Keratinocyte (primary cell): ENCODE data around the gene CDC42SE2. TPM values are rescaled to one million over a fixed set of nuclear protein-coding genes. Genes with fewer than 3 reads are reported as not detected.

Experiments used
- DNase-seq: peaks from one replicate; pipeline ENCODE4 v3.0.0-alpha.2; 2011; ENCODE audit warnings: low read depth, missing footprints, low spot score
- FAIRE-seq: peaks from 2 replicates; lab custom pipeline; 2011; peaks lifted over from hg19 to GRCh38; lab: Jason Lieb, UNC
- H2AFZ ChIP-seq: 2 replicates; pipeline ENCODE4 v1.6.0; 2012; ENCODE audit warnings: low read length, control low read depth, inconsistent platforms; ENCODE audit not compliant: control insufficient read depth
- H3K27ac ChIP-seq: 2 replicates; pipeline ENCODE4 v1.5.1; 2011; ENCODE audit warnings: low read length; ENCODE audit not compliant: control insufficient read depth, insufficient read depth
- H3K27me3 ChIP-seq: 3 replicates; pipeline ENCODE4 v1.6.0; 2011; ENCODE audit warnings: low read length; ENCODE audit not compliant: control insufficient read depth, insufficient read depth; ENCODE audit errors: extremely low read depth
- H3K36me3 ChIP-seq, 2 experiments: 2 replicates in 1 of 2; 3 replicates in 1 of 2; pipeline ENCODE4 v1.5.1; 2011; ENCODE audit warnings: low read length in 2 of 2, mild to moderate bottlenecking in 1 of 2; ENCODE audit not compliant: control insufficient read depth in 2 of 2, insufficient read depth in 2 of 2; ENCODE audit errors: extremely low read depth in 1 of 2
- H3K4me1 ChIP-seq: 3 replicates; pipeline ENCODE4 v1.5.1; 2011; ENCODE audit warnings: low read length; ENCODE audit not compliant: control insufficient read depth, insufficient read depth; ENCODE audit errors: extremely low read depth
- H3K4me2 ChIP-seq: 3 replicates; pipeline ENCODE4 v1.6.0; 2011; ENCODE audit warnings: low read depth, low read length; ENCODE audit not compliant: control insufficient read depth, insufficient read depth; ENCODE audit errors: extremely low read depth
- H3K4me3 ChIP-seq, 3 experiments: fragments of 200-600 bp in 1 of 3; sonication (generic) in 1 of 3; 2 replicates in 2 of 3; 3 replicates in 1 of 3; pipeline ENCODE4 v1.5.1; 2011 to 2016; ENCODE audit warnings: low read length in 3 of 3, mild to moderate bottlenecking in 3 of 3, control low read depth in 2 of 3, inconsistent platforms in 1 of 3, low read depth in 1 of 3, mixed read lengths in 1 of 3, mixed run types in 1 of 3, moderate library complexity in 1 of 3; ENCODE audit not compliant: control insufficient read depth in 2 of 3, insufficient read depth in 2 of 3; ENCODE audit errors: extremely low read depth in 1 of 3
- H3K79me2 ChIP-seq: 2 replicates; pipeline ENCODE4 v1.6.0; 2012; ENCODE audit warnings: low read length; ENCODE audit not compliant: control insufficient read depth, insufficient read depth
- H3K9ac ChIP-seq: 3 replicates; pipeline ENCODE4 v1.6.0; 2011; ENCODE audit warnings: low read length; ENCODE audit not compliant: control insufficient read depth, insufficient read depth; ENCODE audit errors: extremely low read depth
- H3K9me1 ChIP-seq: 3 replicates; pipeline ENCODE4 v1.6.0; 2011; ENCODE audit warnings: low read length; ENCODE audit not compliant: control insufficient read depth, insufficient read depth; ENCODE audit errors: extremely low read depth
- H3K9me3 ChIP-seq: 2 replicates; pipeline ENCODE4 v1.5.1; 2012; ENCODE audit warnings: low read depth, low read length; ENCODE audit not compliant: control insufficient read depth
- H4K20me1 ChIP-seq: 3 replicates; pipeline ENCODE4 v1.6.0; 2011; ENCODE audit warnings: low read length; ENCODE audit not compliant: control insufficient read depth, insufficient read depth; ENCODE audit errors: extremely low read depth
- CTCF ChIP-seq, 3 experiments: IDR thresholded peaks in 1 of 3; conservative IDR thresholded peaks in 1 of 3; optimal IDR thresholded peaks in 1 of 3; 2 replicates in 2 of 3; 3 replicates in 1 of 3; pipeline versions ENCODE3 to v1.5.1; 2011; ENCODE audit warnings: low read length in 3 of 3, mild to moderate bottlenecking in 3 of 3, moderate library complexity in 2 of 3, control low read depth in 1 of 3, inconsistent platforms in 1 of 3; ENCODE audit not compliant: insufficient read depth in 2 of 3; ENCODE audit errors: extremely low read depth in 1 of 3
- EZH2 ChIP-seq: IDR thresholded peaks from one replicate; pipeline ENCODE4 v1.6.1; 2012; ENCODE audit warnings: inconsistent platforms, mild to moderate bottlenecking, low read length, moderate library complexity
- dilution Hi-C: fragments of 300-500 bp; cut with MboI; formaldehyde crosslinking; loops from one replicate; pipeline ENCODE4 v1.7.0; 2020; ENCODE audit warnings: low sequenced_read_pairs; ENCODE audit not compliant: extremely low pct_ligation_motif_present
- polyA plus RNA-seq, 5 experiments: library from polyadenylated mRNA; depleted of rRNA in 3 of 5; stranded (reverse) in 3 of 5; stranded (forward) in 1 of 5; unstranded in 1 of 5; fragments of >200 nt; gene quantifications; 1 replicate in 1 of 5; 2 replicates in 3 of 5; 3 replicates in 1 of 5; pipeline versions ENCODE4 v1.2.1 to v1.2.3, GENCODE V29; 2011 to 2012; ENCODE audit warnings: missing spikeins in 2 of 5, low read depth in 1 of 5, low replicate concordance in 1 of 5

The CDC42SE2 gene
- polyA plus RNA-seq, 1 donor (not counting 4 experiments of a cell fraction or from before 2014, with no cell fraction given) = 32.5 TPM

- no peak overlapping the region for H3K9ac ChIP-seq
- H2AFZ ChIP-seq = no peak overlapping the region
- no peaks in the 10 kb centered on the region for H3K9me1 ChIP-seq
- no peaks in the 10 kb centered on the region for H3K27me3 ChIP-seq
- no peaks in the 10 kb centered on the region for H4K20me1 ChIP-seq
- FAIRE-seq (no peak), DNase-seq (no peak)
- H3K79me2 ChIP-seq = no peaks in the 10 kb centered on the region
- no peak overlapping the region for H3K4me2 ChIP-seq
- dilution Hi-C loops = no loop called here
- H3K4me1 ChIP-seq = no peaks in the 10 kb centered on the region
- no peaks in the 10 kb centered on the region for H3K9me3 ChIP-seq
- H3K36me3 ChIP-seq = peaks cover 2 to 6% of the 10 kb centered on the region in 2 experiments
- no peak overlapping the region for H3K27ac ChIP-seq
- H3K4me3 ChIP-seq = no peak overlapping the region
- TF ChIP-seq CTCF (optimal IDR thresholded peaks at IDR 0.05 in 1 of 3, IDR thresholded peaks at IDR 0.05 in 1 of 3, conservative IDR thresholded peaks at IDR 0.05 in 1 of 3; ENCODE audit: extremely low read depth in 1 of 3, insufficient read depth in 2 of 3, low read length in 3 of 3) (no peak), EZH2 (no peak)
Measured at GRCh38 chr5:131394128-131394527, 130.3 kb downstream of the CDC42SE2 start.

GRCh38 chr5:131396015-131396414 lies 132.2 kb downstream of the CDC42SE2 start:
- Histone ChIP-seq H3K4me1 (no peaks in the 10 kb centered on the region), H3K9me1 (no peaks in the 10 kb centered on the region), H3K27ac (no peak overlapping the region), H3K9ac (no peak overlapping the region), H3K4me3 (no peak overlapping the region), H3K79me2 (no peaks in the 10 kb centered on the region), H2AFZ (no peak overlapping the region), H3K9me3 (no peaks in the 10 kb centered on the region), H3K4me2 (no peak overlapping the region), H3K27me3 (no peaks in the 10 kb centered on the region), H4K20me1 (no peaks in the 10 kb centered on the region), H3K36me3 (peaks cover 2 to 6% of the 10 kb centered on the region in 2 experiments)
- dilution Hi-C loops = no loop called here
- TF ChIP-seq CTCF (optimal IDR thresholded peaks at IDR 0.05 in 1 of 3, IDR thresholded peaks at IDR 0.05 in 1 of 3, conservative IDR thresholded peaks at IDR 0.05 in 1 of 3; ENCODE audit: extremely low read depth in 1 of 3, insufficient read depth in 2 of 3, low read length in 3 of 3) (no peak), EZH2 (no peak)
- FAIRE-seq = no peak
- DNase-seq = no peak
